Aorta (tissue), 5 donors: Measurements from ENCODE around the gene TPCN1. TPM values are rescaled to one million over a fixed set of nuclear protein-coding genes. Genes with fewer than 3 reads are reported as not detected.
A peak's percentile ranks its signal among the peaks of the same experiment; 100 is the strongest.

Source experiments
- ATAC-seq: fragments of 200-7000 bp; cut with Tn5 transposase; one replicate; pipeline ENCODE4 v1.9.1; 2022; ENCODE audit warnings: moderate library complexity; ENCODE audit not compliant: low FRiP score
- DNase-seq, 2 donors: peaks; one replicate each; pipeline ENCODE4 v3.0.0-alpha.2; 2020
- H3K27ac ChIP-seq, 2 donors: one replicate each; pipeline ENCODE4 v1.5.1; 2013; ENCODE audit warnings: low read length in 2 of 2, mild to moderate bottlenecking in 2 of 2, moderate library complexity in 2 of 2, control low read depth in 1 of 2, inconsistent platforms in 1 of 2, low read depth in 1 of 2
- H3K27me3 ChIP-seq, 2 donors: one replicate each; pipeline ENCODE4 v1.6.1; 2013; ENCODE audit warnings: control low read depth in 1 of 2, low read length in 1 of 2, mild to moderate bottlenecking in 1 of 2, moderate library complexity in 1 of 2; ENCODE audit not compliant: insufficient read depth in 2 of 2, control insufficient read depth in 1 of 2
- H3K36me3 ChIP-seq, 2 donors: one replicate each; pipeline ENCODE4 v1.6.1; 2013; ENCODE audit warnings: control low read depth in 1 of 2, low read length in 1 of 2, mild to moderate bottlenecking in 1 of 2; ENCODE audit not compliant: insufficient read depth in 2 of 2, control insufficient read depth in 1 of 2
- H3K4me1 ChIP-seq, 2 donors: one replicate each; pipeline ENCODE4 v1.6.1; 2013; ENCODE audit warnings: low read length in 2 of 2, control low read depth in 1 of 2, mild to moderate bottlenecking in 1 of 2, moderate library complexity in 1 of 2; ENCODE audit not compliant: insufficient read depth in 2 of 2, control insufficient read depth in 1 of 2
- H3K4me3 ChIP-seq, 2 donors: one replicate each; pipeline ENCODE4 v1.5.1; 2013; ENCODE audit warnings: low read length in 2 of 2, control low read depth in 1 of 2, mild to moderate bottlenecking in 1 of 2
- H3K9me3 ChIP-seq: one replicate; pipeline ENCODE4 v1.6.1; 2013; ENCODE audit warnings: mild to moderate bottlenecking, low read length; ENCODE audit not compliant: control insufficient read depth
- WGBS, 2 donors: extraction: QIAGEN DNeasy Blood & Tissue Kit; methylation state at CpG; one replicate each; pipeline ENCODE4 v1.1.7; 2013; 5-methylcytosine and 5-hydroxymethylcytosine counted together
- intact Hi-C, 2 donors: fragments of 100-400 bp; cut with DNase I; formaldehyde crosslinking; loops; one replicate each; pipeline versions ENCODE4 v1.14.2 to v1.15.0; 2022
- polyA plus RNA-seq, 2 donors: library from polyadenylated mRNA; stranded (reverse); fragments of 200-250 nt; gene quantifications; one replicate each; pipeline ENCODE4 v1.2.3, GENCODE V29; 2013
- total RNA-seq, 2 donors: library from RNA; stranded (reverse); fragmentation: NEBNext Ultra II Directional; extraction: Animal tissue kit (Norgen Biotek cat#: 25700); gene quantifications; one replicate each; pipeline ENCODE4 v1.2.1, GENCODE V29; 2021
- donor health status: healthy with polysubstance abuse.
- donor health status: Bipolar disorder and iron deficiency.
- donor health status: DM: no; HTN: no; CAD: no.
- donor health status: DM: no; HTN: no; CAD: no.
- donor health status: DM: yes; HTN: yes; CAD: no.

The TPCN1 gene
- total and polyA plus RNA-seq, 4 donors, result 21.4 to 128 (median 87.2) TPM

- Histone ChIP-seq H3K9me3 (no peaks in the 10 kb centered on the region), H3K36me3 (no peaks in the 10 kb centered on the region), H3K27ac (peak overlapping the region in 1 of 2 donors; percentile 90), H3K4me3 (no peak overlapping the region), H3K4me1 (peaks cover 5 to 14% of the 10 kb centered on the region in 2 donors), H3K27me3 (no peaks in the 10 kb centered on the region)
- WGBS, 2 donors, result 3 to 5% methylated on average over 12 of the region's 12 CpGs
- intact Hi-C loops, result no loop called here
- ATAC-seq (peak; percentile 27), DNase-seq (peak in 1 of 2 donors; percentile 67)
These were observed 18.6 kb downstream of the TPCN1 start for GRCh38 chr12:113239811-113240331.

GRCh38 chr12:113240395-113240794 lies 19.1 kb downstream of the TPCN1 start:
- no peak for DNase-seq
- peak overlapping the region in 1 of 2 donors; percentile 90 for H3K27ac ChIP-seq
- WGBS, 2 donors, result 93 to 94% methylated on average over 3 of the region's 3 CpGs

GRCh38 chr12:113241191-113242025 lies 20.1 kb downstream of the TPCN1 start:
- H3K36me3 ChIP-seq, result no peaks in the 10 kb centered on the region
- ATAC-seq (no peak), DNase-seq (peak in 1 of 2 donors; percentile 81)
- 58 to 59% methylated on average over 14 of the region's 14 CpGs for WGBS, 2 donors
- peak overlapping the region; percentile 52 to 90 for H3K27ac ChIP-seq
- no peaks in the 10 kb centered on the region for H3K27me3 ChIP-seq
- no peak overlapping the region for H3K4me3 ChIP-seq
- H3K4me1 ChIP-seq, result peaks cover 5 to 14% of the 10 kb centered on the region in 2 donors
- intact Hi-C loops, result no loop called here
- no peaks in the 10 kb centered on the region for H3K9me3 ChIP-seq

More at GRCh38 chr12:113240395-113240794, 19.1 kb downstream of the TPCN1 start:
- Histone ChIP-seq H3K4me1 (peaks cover 5 to 14% of the 10 kb centered on the region in 2 donors), H3K9me3 (no peaks in the 10 kb centered on the region), H3K4me3 (no peak overlapping the region), H3K27me3 (no peaks in the 10 kb centered on the region), H3K36me3 (no peaks in the 10 kb centered on the region)
- no peak for ATAC-seq
- intact Hi-C loops, result no loop called here

- no peak overlapping the region for H3K4me3 ChIP-seq
- peaks cover 5 to 9% of the 10 kb centered on the region in 2 donors for H3K4me1 ChIP-seq
- no peak for ATAC-seq
- intact Hi-C loops, result no loop called here
- H3K36me3 ChIP-seq, result no peaks in the 10 kb centered on the region
- DNase-seq, result peak in 1 of 2 donors; percentile 60
- peak overlapping the region; percentile 46 to 90 for H3K27ac ChIP-seq
- no peaks in the 10 kb centered on the region for H3K9me3 ChIP-seq
- H3K27me3 ChIP-seq, result no peaks in the 10 kb centered on the region
- whole genome bisulfite sequencing, 2 donors, result 82% methylated on average over 11 of the region's 11 CpGs
These were observed 20.8 kb downstream of the TPCN1 start for GRCh38 chr12:113242026-113242418.

- WGBS, 2 donors, result 87 to 92% methylated on average over 8 of the region's 8 CpGs
- peaks cover 5 to 13% of the 10 kb centered on the region in 2 donors for H3K4me1 ChIP-seq
These were observed 21.3 kb downstream of the TPCN1 start for GRCh38 chr12:113242560-113242959.

GRCh38 chr12:113244047-113244460 lies 22.8 kb downstream of the TPCN1 start:
- no peaks in the 10 kb centered on the region for H3K36me3 ChIP-seq
- no peaks in the 10 kb centered on the region for H3K27me3 ChIP-seq
- H3K4me3 ChIP-seq, result no peak overlapping the region
- WGBS, 2 donors, result 2 to 6% methylated on average over 5 of the region's 5 CpGs
- ATAC-seq (peak; percentile 51), DNase-seq (peak; percentile 79 to 91)
- no peaks in the 10 kb centered on the region for H3K9me3 ChIP-seq
- peak overlapping the region in 1 of 2 donors; percentile 92 for H3K27ac ChIP-seq
- H3K4me1 ChIP-seq, result peaks cover 2 to 4% of the 10 kb centered on the region in 2 donors
- intact Hi-C loops, result no loop called here

More at GRCh38 chr12:113242560-113242959, 21.3 kb downstream of the TPCN1 start:
- ATAC-seq, result no peak
- intact Hi-C loops, result no loop called here
- Histone ChIP-seq H3K4me3 (no peak overlapping the region), H3K27me3 (no peaks in the 10 kb centered on the region), H3K36me3 (no peaks in the 10 kb centered on the region), H3K9me3 (no peaks in the 10 kb centered on the region), H3K27ac (peak overlapping the region; percentile 46 to 90)
- peak in 1 of 2 donors; percentile 23 for DNase-seq

GRCh38 chr12:113244478-113244958 lies 23.3 kb downstream of the TPCN1 start:
- 46 to 50% methylated on average over 16 of the region's 16 CpGs for WGBS, 2 donors
- Histone ChIP-seq H3K36me3 (no peaks in the 10 kb centered on the region), H3K4me3 (no peak overlapping the region), H3K27me3 (no peaks in the 10 kb centered on the region), H3K27ac (peak overlapping the region; percentile 34 to 73), H3K4me1 (peaks cover 2 to 4% of the 10 kb centered on the region in 2 donors), H3K9me3 (no peaks in the 10 kb centered on the region)
- ATAC-seq, result no peak
- no peak for DNase-seq
- intact Hi-C loops, result no loop called here

- intact Hi-C loops, result no loop called here
- H3K4me3 ChIP-seq, result no peak overlapping the region
- ATAC-seq, result peak; percentile 85
- peak; percentile 81 to 84 for DNase-seq
- H3K9me3 ChIP-seq, result no peaks in the 10 kb centered on the region
- no peaks in the 10 kb centered on the region for H3K27me3 ChIP-seq
- peaks cover 2 to 4% of the 10 kb centered on the region in 2 donors for H3K4me1 ChIP-seq
- WGBS, 2 donors, result 8% methylated on average over 19 of the region's 19 CpGs
- peak overlapping the region in 1 of 2 donors; percentile 98 for H3K27ac ChIP-seq
- H3K36me3 ChIP-seq, result no peaks in the 10 kb centered on the region
These were observed 24.6 kb downstream of the TPCN1 start for GRCh38 chr12:113245695-113246477.
